Smooth muscle cell (in vitro differentiated cells): ENCODE results near the gene AOPEP. TPM values are rescaled to one million over a fixed set of nuclear protein-coding genes. Genes with fewer than 3 reads are reported as not detected.
A peak's percentile ranks its signal among the peaks of the same experiment; 100 is the strongest.

Experiments used
- DNase-seq: peaks from one replicate; lab custom pipeline; 2025; ENCODE audit not compliant: unreplicated experiment; lab: John Stamatoyannopoulos, UW
- H2AFZ ChIP-seq: fragments of 200-600 bp; sonication (generic); 2 replicates; pipeline ENCODE4 v1.6.0; 2016; ENCODE audit warnings: antibody characterized with exemption, low read depth, mild to moderate bottlenecking
- H3F3A ChIP-seq: fragments of 200-600 bp; sonication (generic); 2 replicates; pipeline ENCODE4 v1.6.0; 2017; ENCODE audit warnings: antibody characterized with exemption, low read depth
- H3K27ac ChIP-seq: fragments of 200-600 bp; sonication (generic); 2 replicates; pipeline ENCODE4 v1.5.1; 2016; ENCODE audit warnings: low read depth, mild to moderate bottlenecking
- H3K27me3 ChIP-seq: fragments of 200-600 bp; sonication (generic); 2 replicates; pipeline ENCODE4 v1.6.1; 2016; ENCODE audit warnings: low read depth, mild to moderate bottlenecking
- H3K36me3 ChIP-seq: fragments of 200-600 bp; sonication (generic); 2 replicates; pipeline ENCODE4 v1.5.1; 2016; ENCODE audit warnings: low read depth
- H3K4me1 ChIP-seq: fragments of 200-600 bp; sonication (generic); 2 replicates; pipeline ENCODE4 v1.5.1; 2016; ENCODE audit warnings: low read depth
- H3K4me2 ChIP-seq: fragments of 200-600 bp; sonication (generic); 2 replicates; pipeline ENCODE4 v1.6.0; 2016; ENCODE audit warnings: mild to moderate bottlenecking
- H3K4me3 ChIP-seq: fragments of 200-600 bp; sonication (generic); 2 replicates; pipeline ENCODE4 v1.5.1; 2016; ENCODE audit warnings: mild to moderate bottlenecking
- H3K79me2 ChIP-seq: fragments of 200-600 bp; sonication (generic); 2 replicates; pipeline ENCODE4 v1.6.0; 2016; ENCODE audit warnings: low read depth, mild to moderate bottlenecking
- H3K9ac ChIP-seq: fragments of 200-600 bp; sonication (generic); 2 replicates; pipeline ENCODE4 v1.6.0; 2016; ENCODE audit warnings: low read depth
- H3K9me3 ChIP-seq: fragments of 200-600 bp; sonication (generic); replicated peaks from 2 replicates; pipeline ENCODE4 v1.5.1; 2016; ENCODE audit warnings: low read depth
- H4K20me1 ChIP-seq: fragments of 200-600 bp; sonication (generic); 2 replicates; pipeline ENCODE4 v1.6.0; 2016; ENCODE audit warnings: low read depth
- WGBS: methylation state at CpG from one replicate; pipeline ENCODE4 v1.1.7; 2016; ENCODE audit warnings: low lambda C conversion rate; 5-methylcytosine and 5-hydroxymethylcytosine counted together
- polyA plus RNA-seq: library from polyadenylated mRNA; unstranded; fragments of >200 nt; fragmentation: Nextera tagmentation; extraction: Ambion mirVana; gene quantifications from 2 replicates; pipeline ENCODE4 v1.2.1, GENCODE V29; 2016
- total RNA-seq: library from RNA; depleted of rRNA; stranded (reverse); fragments of >200 nt; gene quantifications from 2 replicates; pipeline ENCODE4 v1.2.3, GENCODE V29; 2014
- TF ChIP-seq, protein P1 (sequence below): fragments of 200-600 bp; sonication (generic); IDR thresholded peaks from 2 replicates; pipeline ENCODE4 v1.5.1; 2017; ENCODE audit warnings: borderline replicate concordance, mild to moderate bottlenecking, antibody characterized with exemption; ENCODE audit not compliant: insufficient read depth, poor library complexity, severe bottlenecking

The AOPEP gene
- total and polyA plus RNA-seq, 2 experiments from 2014 or later, result 52.7 to 94.9 TPM

DNA sequence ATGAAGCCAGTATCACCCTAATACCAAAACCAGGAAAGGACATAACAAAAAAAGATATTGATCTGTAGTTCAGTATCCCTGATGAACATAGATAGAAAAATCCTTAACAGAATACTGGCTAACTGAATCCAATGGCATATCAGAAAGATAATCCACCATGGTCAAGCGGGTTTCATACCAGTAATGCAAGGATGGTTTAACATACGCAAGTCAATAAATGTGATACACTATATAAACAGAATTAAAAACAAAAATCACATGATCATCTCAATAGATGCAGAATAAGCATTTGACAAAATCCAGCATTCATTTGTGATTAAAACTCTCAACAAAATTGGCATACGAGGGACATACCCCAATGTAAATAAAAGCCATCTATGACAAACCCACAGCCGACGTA lies 110.9 kb downstream of the AOPEP start:
- Histone ChIP-seq H3K4me1 (no peaks in the 10 kb centered on the region), H3K27me3 (no peaks in the 10 kb centered on the region), H3K4me3 (no peak overlapping the region), H3K79me2 (peaks cover 53% of the 10 kb centered on the region), H3K27ac (no peak overlapping the region), H3K9me3 (no peaks in the 10 kb centered on the region), H2AFZ (no peak overlapping the region), H4K20me1 (no peaks in the 10 kb centered on the region), H3K36me3 (peaks cover 9% of the 10 kb centered on the region), H3K9ac (no peak overlapping the region), H3K4me2 (no peak overlapping the region), H3F3A (no peaks in the 10 kb centered on the region)
- no peak for DNase-seq
- 74% methylated on average over 5 of the region's 5 CpGs for whole genome bisulfite sequencing
- TF ChIP-seq, protein P1, sequence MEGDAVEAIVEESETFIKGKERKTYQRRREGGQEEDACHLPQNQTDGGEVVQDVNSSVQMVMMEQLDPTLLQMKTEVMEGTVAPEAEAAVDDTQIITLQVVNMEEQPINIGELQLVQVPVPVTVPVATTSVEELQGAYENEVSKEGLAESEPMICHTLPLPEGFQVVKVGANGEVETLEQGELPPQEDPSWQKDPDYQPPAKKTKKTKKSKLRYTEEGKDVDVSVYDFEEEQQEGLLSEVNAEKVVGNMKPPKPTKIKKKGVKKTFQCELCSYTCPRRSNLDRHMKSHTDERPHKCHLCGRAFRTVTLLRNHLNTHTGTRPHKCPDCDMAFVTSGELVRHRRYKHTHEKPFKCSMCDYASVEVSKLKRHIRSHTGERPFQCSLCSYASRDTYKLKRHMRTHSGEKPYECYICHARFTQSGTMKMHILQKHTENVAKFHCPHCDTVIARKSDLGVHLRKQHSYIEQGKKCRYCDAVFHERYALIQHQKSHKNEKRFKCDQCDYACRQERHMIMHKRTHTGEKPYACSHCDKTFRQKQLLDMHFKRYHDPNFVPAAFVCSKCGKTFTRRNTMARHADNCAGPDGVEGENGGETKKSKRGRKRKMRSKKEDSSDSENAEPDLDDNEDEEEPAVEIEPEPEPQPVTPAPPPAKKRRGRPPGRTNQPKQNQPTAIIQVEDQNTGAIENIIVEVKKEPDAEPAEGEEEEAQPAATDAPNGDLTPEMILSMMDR, result no peak

DNA sequence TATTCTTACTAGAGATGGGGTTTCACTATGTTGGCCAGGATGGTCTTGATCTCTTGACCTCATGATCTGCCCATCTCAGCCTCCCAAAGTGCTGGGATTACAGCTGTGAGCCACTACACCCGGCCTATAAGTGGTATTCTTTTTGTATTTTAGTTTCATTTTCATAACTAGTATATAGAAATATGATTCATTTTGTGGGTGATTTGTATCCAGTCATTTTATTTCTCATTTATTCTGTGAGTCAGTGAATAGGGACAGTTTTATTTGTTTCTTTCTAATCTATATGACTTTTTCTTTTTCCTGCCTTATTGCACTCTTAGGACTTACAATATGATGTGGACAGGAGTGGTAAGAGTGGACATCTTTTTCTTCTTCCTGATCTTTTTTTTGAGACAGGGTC lies 112.9 kb downstream of the AOPEP start:
- 100% methylated on average over 1 of the region's 1 CpG for WGBS

GRCh38 chr9:94840738-94841137 lies 114.2 kb downstream of the AOPEP start:
- no peak overlapping the region for H3K9ac ChIP-seq
- H3K4me2 ChIP-seq, result no peak overlapping the region
- no peak overlapping the region for H2AFZ ChIP-seq
- no peaks in the 10 kb centered on the region for H4K20me1 ChIP-seq
- H3K9me3 ChIP-seq, result no peaks in the 10 kb centered on the region
- no peak for DNase-seq
- no peak overlapping the region for H3K27ac ChIP-seq
- H3K27me3 ChIP-seq, result no peaks in the 10 kb centered on the region
- H3K4me1 ChIP-seq, result peaks cover 9% of the 10 kb centered on the region
- H3K79me2 ChIP-seq, result peaks cover 45% of the 10 kb centered on the region
- no peak overlapping the region for H3K4me3 ChIP-seq
- H3F3A ChIP-seq, result no peaks in the 10 kb centered on the region
- H3K36me3 ChIP-seq, result peaks cover 9% of the 10 kb centered on the region
- TF ChIP-seq, protein P1, result no peak

More for the DNA sequence above, 112.9 kb downstream of the AOPEP start:
- no peak for DNase-seq
- H3F3A ChIP-seq, result no peaks in the 10 kb centered on the region
- H3K27me3 ChIP-seq, result no peaks in the 10 kb centered on the region
- no peak overlapping the region for H3K4me2 ChIP-seq
- H3K4me3 ChIP-seq, result no peak overlapping the region
- peaks cover 9% of the 10 kb centered on the region for H3K36me3 ChIP-seq
- TF ChIP-seq, protein P1, result no peak
- no peaks in the 10 kb centered on the region for H4K20me1 ChIP-seq
- peaks cover 9% of the 10 kb centered on the region for H3K4me1 ChIP-seq
- no peak overlapping the region for H3K27ac ChIP-seq
- no peak overlapping the region for H2AFZ ChIP-seq
- no peak overlapping the region for H3K9ac ChIP-seq
- no peaks in the 10 kb centered on the region for H3K9me3 ChIP-seq
- H3K79me2 ChIP-seq, result peaks cover 45% of the 10 kb centered on the region

- DNase-seq, result no peak
- TF ChIP-seq, protein P1, result no peak
- Histone ChIP-seq H3K9ac (no peak overlapping the region), H3K79me2 (peaks cover 38% of the 10 kb centered on the region), H2AFZ (no peak overlapping the region), H3K4me1 (peaks cover 9% of the 10 kb centered on the region), H3K27ac (peak overlapping the region; percentile 52), H4K20me1 (no peaks in the 10 kb centered on the region), H3F3A (no peaks in the 10 kb centered on the region), H3K4me3 (no peak overlapping the region), H3K4me2 (no peak overlapping the region), H3K36me3 (no peaks in the 10 kb centered on the region), H3K27me3 (no peaks in the 10 kb centered on the region), H3K9me3 (no peaks in the 10 kb centered on the region)
- WGBS, result 62% methylated on average over 4 of the region's 4 CpGs
These were observed 116.6 kb downstream of the AOPEP start for GRCh38 chr9:94843134-94843533.
